ENCODE measurements around the gene SND1. TPM values are rescaled to one million over a fixed set of nuclear protein-coding genes. Genes with fewer than 3 reads are reported as not detected.
"Not testable (repeated sequence)": the region's sequence is repeated elsewhere in the genome, so short reads cannot be mapped to it uniquely, and the experiment has no call there.

Gene SND1
- total RNA-seq, 1 donor = 202 TPM

GRCh38 chr7:128108129-128108528 is 456.1 kb downstream of the SND1 start:
- H3K4me3 ChIP-seq (ENCODE audit: low read depth, low read length) = no peak overlapping the region
- no peak for TF ChIP-seq CTCF (IDR thresholded peaks at IDR 0.05; ENCODE audit: insufficient read depth, low read length)
- no peak for DNase-seq (ENCODE audit: low read depth)

- DNase-seq (ENCODE audit: low read depth) = no peak
- no peak for TF ChIP-seq CTCF (IDR thresholded peaks at IDR 0.05; ENCODE audit: insufficient read depth, low read length)
- no peak overlapping the region for H3K4me3 ChIP-seq (ENCODE audit: low read depth, low read length)
These were observed 456.8 kb downstream of the SND1 start for GRCh38 chr7:128108641-128109423.

DNA sequence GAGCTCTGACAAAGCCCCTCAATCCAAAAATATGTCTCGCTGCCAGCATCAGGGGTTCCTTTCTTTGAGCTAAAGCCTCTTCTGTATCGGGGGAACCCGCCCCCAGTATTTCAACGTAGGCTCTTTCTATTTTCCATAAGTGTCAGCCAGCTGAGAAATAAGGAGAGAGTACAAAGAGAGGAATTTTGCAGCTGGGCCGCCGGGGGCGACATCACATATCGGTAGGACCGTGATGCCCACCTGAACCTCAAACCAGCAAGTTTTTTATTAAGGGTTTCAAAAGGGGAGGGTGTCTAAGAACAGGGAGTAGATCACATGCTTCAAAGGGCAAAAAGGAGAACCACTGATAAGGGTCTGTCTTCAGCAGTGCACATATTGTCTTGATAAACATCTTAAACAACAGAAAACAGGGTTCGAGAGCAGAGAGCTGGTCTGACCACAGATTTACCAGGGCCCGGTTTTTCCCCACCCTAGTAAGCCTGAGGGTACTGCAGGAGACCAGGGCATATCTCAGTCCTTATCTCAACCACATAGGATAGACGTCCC is 457.5 kb downstream of the SND1 start:
- not testable (repeated sequence) for DNase-seq (ENCODE audit: low read depth); H3K4me3 ChIP-seq (ENCODE audit: low read depth, low read length)

- TF ChIP-seq CTCF (IDR thresholded peaks at IDR 0.05; ENCODE audit: insufficient read depth, low read length) = no peak
- no peak for DNase-seq (ENCODE audit: low read depth)
- no peak overlapping the region for H3K4me3 ChIP-seq (ENCODE audit: low read depth, low read length)
These were observed 458.8 kb downstream of the SND1 start for GRCh38 chr7:128110641-128111364.

DNA sequence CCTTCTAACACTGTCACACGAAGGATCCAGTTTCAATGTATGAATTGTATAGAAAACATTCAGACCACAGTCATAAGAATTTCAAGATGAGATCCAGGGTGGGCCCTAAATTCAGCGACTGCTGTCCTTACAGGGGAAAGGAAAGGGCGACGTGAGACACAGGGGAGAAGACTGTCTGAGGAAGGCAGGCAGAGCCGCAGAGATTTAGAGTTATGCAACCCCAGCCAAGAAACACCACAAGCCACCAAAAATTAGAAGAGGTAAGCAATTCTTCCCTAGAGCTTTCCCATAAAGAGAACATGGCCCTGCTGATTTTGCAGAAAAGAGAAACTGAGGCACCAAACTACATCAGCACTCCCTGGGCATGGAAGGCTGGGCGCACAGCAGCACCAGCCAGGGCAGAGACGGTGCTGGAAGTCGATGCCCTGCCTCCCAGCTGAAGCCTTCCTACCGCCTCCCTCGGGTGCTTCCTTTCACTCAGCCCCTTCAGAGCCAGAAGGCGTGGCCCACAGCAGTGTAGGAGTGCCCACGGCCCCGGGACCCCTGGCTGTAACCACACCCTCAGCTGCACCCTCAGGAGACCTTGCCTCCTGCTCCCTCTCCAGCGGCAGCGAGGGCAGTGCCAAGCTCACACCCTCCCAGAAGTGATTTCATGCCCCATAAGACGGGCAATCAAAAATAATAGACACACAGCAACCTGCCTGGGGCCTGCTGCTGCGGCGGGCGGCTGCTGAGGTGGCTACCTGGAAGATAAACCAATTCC is 460.2 kb downstream of the SND1 start:
- no peak for TF ChIP-seq CTCF (IDR thresholded peaks at IDR 0.05; ENCODE audit: insufficient read depth, low read length)
- no peak for DNase-seq (ENCODE audit: low read depth)
- no peak overlapping the region for H3K4me3 ChIP-seq (ENCODE audit: low read depth, low read length)

- TF ChIP-seq CTCF (IDR thresholded peaks at IDR 0.05; ENCODE audit: insufficient read depth, low read length) = no peak
- DNase-seq (ENCODE audit: low read depth) = no peak
- no peak overlapping the region for H3K4me3 ChIP-seq (ENCODE audit: low read depth, low read length)
These were observed 460.8 kb downstream of the SND1 start for GRCh38 chr7:128112781-128113221.
